Stimulated activated naive CD8-positive, alpha-beta T cell treated with anti-CD3 and anti-CD28 coated beads, Interleukin-15, Interleukin-2, amounts not matched to agents 100 U/mL and 50 U/mL, for 24 hours (primary cell): ENCODE results near the gene PCSK7.
"Not testable (repeated sequence)": the region's sequence is repeated elsewhere in the genome, so short reads cannot be mapped to it uniquely, and the experiment has no call there.

Experiments
- ATAC-seq: fragments of 150-1000 bp; cut with Tn5 transposase; one replicate; pipeline ENCODE4 v1.10.0; 2021
- DNase-seq: peaks from one replicate; pipeline ENCODE4 v3.0.0; 2021

Gene PCSK7

GRCh38 chr11:117231842-117232091 is at the start of gene PCSK7:
TSS of gene PCSK7 (minus strand) at chr11:117232073. CDS start at chr11:117229844, 2,229 bp downstream.
- DNase-seq = no peak
- no peak for ATAC-seq

GRCh38 chr11:117281159-117281558 is 49.3 kb upstream of the PCSK7 start:
- no peak for DNase-seq
- no peak for ATAC-seq

- ATAC-seq (no peak), DNase-seq (no peak)
Observed at GRCh38 chr11:117279711-117280376, 48.0 kb upstream of the PCSK7 start.

- ATAC-seq (no peak), DNase-seq (no peak)
Observed at GRCh38 chr11:117278347-117278746, 46.5 kb upstream of the PCSK7 start.

DNA sequence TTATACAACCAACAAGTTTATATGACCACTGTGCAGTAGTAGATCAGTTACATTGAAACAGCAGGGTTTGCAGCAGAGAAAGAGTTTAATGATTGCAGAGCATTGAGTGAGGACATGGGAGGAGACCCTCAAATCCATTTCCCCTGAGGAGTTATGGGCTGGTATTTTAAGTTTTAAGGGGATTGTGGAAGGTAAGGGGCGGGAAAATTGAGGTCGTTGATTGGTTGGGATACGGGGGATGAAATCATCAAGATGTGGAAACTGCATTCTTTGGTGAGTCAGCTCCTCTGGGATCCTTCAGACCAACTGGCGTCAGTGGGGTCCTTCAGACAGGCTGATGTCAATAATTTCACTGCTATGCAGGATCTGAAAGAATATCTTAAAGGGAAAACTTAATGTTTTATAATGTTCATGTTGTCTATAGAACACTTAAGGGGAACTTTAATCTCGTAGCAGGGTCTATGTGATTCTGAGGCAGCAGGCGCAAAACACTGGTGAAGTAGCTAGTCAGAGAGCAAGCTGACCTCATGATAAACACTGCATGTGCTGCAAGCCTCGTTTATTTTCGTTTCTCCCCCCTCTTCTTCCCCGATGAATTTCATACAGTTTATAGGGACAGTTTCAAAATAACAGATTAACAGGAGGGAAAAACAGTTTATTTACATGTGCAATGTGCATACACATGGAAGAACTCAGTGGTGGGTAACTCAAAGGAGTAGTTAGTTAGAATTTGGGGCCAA is 41.8 kb upstream of the PCSK7 start:
- DNase-seq = no peak
- no peak for ATAC-seq

GRCh38 chr11:117272175-117272574 is 40.3 kb upstream of the PCSK7 start:
- not testable (repeated sequence) for ATAC-seq, DNase-seq

DNA sequence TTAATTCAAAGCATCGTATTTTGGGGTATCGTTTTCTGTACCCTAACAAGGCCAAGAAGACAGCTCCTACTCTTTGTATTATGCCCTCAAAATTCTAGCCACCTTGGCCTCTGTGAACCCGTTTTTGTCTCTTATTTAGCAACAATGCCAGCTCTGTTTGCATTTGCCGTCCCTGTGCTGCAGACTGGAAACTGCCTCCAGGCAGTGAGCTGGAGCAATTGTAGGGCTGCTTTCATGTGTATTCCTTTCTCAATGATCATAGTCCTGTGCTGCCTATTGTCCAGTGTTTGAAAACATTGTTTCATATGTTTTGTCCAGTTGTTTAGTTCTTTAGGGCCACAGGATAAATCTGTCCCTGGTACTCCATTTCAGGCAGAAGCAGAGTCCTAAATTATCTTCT is 39.3 kb upstream of the PCSK7 start:
- no peak for ATAC-seq
- no peak for DNase-seq

DNA sequence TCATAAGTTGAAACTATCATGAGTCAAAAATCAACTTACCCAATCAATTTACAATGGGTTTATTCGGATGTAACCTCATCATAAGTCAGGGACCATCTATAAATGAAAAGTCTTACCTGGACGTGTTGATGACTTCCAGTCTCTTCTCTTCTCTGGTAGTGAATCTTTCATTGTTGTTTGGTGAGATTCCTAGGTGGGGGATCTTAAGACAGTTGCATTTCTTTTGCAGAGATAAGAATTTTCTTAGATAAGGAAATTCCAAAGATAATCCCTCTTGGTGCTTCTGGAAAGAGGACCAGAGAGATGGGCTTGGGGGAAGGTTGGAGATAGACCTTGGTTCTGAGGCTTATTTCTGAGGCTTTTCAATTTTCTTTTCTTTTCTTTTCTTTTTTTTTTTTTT is 38.0 kb upstream of the PCSK7 start:
- ATAC-seq = no peak
- DNase-seq = no peak

- no peak for DNase-seq
Observed at GRCh38 chr11:117265745-117266144, 33.9 kb upstream of the PCSK7 start.

DNA sequence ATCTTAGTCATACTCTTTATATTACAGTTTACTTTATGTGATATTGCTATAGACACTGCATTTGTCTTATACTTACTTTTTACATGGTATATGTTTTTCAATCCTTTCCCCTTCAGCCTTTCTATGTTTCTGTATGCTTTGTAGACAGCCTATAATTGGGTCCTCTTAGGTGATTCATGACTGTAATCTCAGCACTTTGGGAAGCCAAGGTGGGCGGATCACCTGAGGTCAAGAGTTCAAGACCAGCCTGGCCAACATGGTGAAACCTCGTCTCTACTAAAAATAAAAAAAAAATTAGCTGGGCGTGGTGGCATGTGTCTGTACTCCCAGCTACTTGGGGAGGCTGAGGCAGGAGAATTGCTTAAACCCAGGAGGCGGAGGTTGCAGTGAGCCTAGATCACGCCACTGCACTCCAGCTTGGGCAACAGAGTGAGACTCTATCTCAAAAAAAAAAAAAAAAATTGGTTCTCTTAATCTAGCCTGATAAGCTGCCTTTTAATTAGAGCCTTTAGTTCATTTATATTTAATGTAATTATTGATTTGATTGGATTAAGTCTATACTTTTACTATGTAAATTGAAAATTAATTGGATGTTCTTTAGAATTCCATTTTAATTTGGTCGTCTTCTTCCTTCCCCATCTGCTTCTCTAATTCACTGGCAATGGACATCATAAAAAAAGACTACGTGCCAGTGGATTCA is 32.9 kb upstream of the PCSK7 start:
- ATAC-seq, DNase-seq: not testable (repeated sequence)

More at GRCh38 chr11:117265745-117266144, 33.9 kb upstream of the PCSK7 start:
- ATAC-seq = no peak

DNA sequence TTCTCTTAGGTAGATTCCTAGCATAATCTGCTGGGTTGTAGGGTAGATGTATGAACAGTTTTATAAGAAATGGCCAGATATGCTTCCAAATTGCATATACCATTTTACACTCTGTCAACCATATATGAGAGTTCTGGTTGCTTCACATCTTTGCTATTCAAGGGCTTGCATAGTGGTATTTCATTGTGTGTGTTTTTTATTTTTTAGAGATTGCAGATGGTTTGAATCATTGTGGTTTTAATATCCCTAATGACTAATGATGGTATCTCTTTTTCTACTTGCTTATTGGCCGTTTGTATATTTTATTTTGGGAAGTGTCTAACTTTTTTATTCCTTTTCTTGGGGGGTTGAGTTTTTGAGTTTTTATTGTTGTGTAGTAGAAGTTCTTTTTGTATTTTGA is 27.5 kb upstream of the PCSK7 start:
- ATAC-seq (no peak), DNase-seq (no peak)

DNA sequence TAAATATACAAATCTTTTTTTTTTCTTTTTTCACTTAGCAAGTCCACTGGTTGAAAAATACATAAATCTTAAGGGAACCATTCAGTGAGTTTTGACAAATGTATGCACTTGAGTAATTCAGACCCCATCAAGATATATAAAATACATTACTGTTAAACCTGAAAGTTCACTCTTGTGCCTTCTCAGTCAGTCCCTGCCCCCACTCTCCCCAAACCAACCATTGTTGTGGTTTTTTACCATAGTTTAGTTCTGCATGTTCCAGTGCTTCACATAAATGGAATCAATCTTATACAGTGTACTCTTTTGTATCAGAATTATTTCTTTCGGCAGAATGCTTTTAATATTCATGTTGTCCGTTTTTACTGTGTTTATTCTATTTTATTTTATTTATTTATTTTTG is 26.7 kb upstream of the PCSK7 start:
- DNase-seq (no peak), ATAC-seq (no peak)

GRCh38 chr11:117256573-117256972 is 24.7 kb upstream of the PCSK7 start:
- peak; percentile 68 for ATAC-seq
- no peak for DNase-seq

DNA sequence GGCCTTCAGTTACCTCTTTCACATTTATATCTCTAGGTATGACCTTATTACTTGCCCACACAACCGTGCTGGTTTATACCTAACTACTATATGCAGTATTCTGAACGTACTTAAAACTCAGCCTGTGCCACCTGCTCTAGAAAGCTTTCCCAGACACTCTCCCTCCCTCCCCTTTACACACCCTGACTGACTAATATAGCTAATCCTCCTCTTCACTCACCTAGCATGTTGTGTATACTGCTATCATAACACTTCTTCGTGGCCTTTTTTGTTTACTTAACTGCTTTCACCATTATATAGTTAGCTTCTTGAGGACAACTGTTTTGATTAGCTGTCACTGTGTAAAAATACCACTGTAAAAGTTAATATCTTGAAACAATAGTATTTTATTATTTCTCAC is 24.1 kb upstream of the PCSK7 start:
- DNase-seq = no peak
- no peak for ATAC-seq

DNA sequence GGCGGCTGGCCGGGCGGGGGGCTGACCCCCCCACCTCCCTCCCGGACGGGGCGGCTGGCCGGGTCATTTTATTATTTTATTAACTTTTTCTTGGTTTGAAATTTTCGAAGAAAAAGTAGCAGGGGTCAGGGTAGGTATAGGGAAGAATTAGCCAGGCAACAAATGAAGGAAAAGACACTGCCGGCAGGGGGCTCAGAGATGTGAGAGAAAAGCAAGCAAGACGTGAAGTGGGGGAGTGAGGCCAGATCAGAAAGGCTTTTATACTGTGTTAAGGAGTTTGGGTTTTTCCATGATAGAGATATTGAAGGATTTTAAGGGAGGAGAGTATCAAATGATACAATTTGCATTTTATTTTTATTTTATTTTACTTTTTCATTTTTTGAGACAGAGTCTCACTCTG is 19.6 kb upstream of the PCSK7 start:
- ATAC-seq (no peak), DNase-seq (no peak)

DNA sequence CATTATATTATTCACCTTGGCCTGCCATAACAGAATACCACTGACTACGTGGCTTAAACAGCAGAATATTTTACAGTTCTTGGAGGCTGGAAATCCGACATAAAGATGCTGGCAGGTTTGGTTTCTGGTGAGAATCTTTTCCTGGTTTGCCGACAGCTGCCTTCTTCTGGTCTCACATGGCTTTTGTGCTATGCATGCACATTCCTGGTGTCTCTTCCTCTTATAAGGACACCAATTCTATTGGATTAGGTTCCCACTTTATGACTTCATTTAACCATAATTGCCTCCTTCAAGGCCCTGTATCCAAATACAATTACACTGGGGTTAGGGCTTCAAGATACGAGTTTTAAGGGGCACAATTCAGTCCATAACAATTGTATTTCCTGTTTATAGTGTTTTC is 17.7 kb upstream of the PCSK7 start:
- no peak for ATAC-seq
- DNase-seq = no peak

GRCh38 chr11:117248341-117248740 is 16.5 kb upstream of the PCSK7 start:
- ATAC-seq = no peak
- no peak for DNase-seq

DNA sequence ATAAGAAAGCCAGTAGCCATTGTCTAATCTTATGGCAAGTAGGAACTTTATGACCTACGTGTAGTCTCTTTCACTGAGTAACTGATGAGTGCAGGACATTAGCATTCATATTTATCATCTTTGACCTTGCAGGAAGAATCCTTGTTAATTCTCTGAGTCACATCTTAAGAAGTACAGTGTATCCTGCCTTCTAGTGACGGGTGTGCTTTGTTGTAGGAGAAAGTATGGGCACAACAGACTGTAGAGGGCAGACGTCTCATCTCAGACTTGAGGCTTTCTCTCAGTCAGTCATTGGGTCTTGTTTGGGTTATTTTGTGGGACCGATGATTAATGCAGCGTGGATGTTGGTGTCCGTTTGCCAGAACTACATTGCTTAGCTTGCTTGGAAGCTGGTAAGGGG is 7.4 kb upstream of the PCSK7 start:
- no peak for ATAC-seq

GRCh38 chr11:117238221-117238620 is 6.3 kb upstream of the PCSK7 start:
- ATAC-seq (no peak), DNase-seq (no peak)

More for the DNA sequence above, 7.4 kb upstream of the PCSK7 start:
- DNase-seq = no peak

- no peak for ATAC-seq
- DNase-seq = peak; percentile 30
Observed at GRCh38 chr11:117232911-117233409, 1.1 kb upstream of the PCSK7 start.

GRCh38 chr11:117232092-117232878 is 412 bp upstream of the PCSK7 start, which contains the start of gene RNF214:
TSS of gene RNF214 (plus strand) at chr11:117232671. CDS start at chr11:117234273, 1,602 bp downstream.
- ATAC-seq = peak; percentile 67
- peak; percentile 83 for DNase-seq
